ENCODE data around the gene IL21R.
"Not testable (repeated sequence)": the region's sequence is repeated elsewhere in the genome, so short reads cannot be mapped to it uniquely, and the experiment has no call there.

IL21R gene

DNA sequence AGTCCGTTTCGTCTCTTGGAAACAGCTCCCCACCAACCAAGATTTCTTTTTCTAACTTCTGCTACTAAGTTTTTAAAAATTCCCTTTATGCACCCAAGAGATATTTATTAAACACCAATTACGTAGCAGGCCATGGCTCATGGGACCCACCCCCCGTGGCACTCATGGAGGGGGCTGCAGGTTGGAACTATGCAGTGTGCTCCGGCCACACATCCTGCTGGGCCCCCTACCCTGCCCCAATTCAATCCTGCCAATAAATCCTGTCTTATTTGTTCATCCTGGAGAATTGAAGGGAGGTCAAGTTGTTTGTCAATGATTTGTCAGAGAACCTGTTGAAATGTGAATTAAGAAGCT lies 48.2 kb downstream of the IL21R start:
- H3K4me3 ChIP-seq (ENCODE audit: low read depth, low read length): no peak overlapping the region
- no peaks in the 10 kb centered on the region for H3K36me3 ChIP-seq (replicated peaks)
- DNase-seq: no peak
- TF ChIP-seq CTCF (IDR thresholded peaks at IDR 0.05; ENCODE audit: low read depth, low read length, missing control alignments): no peak
- in situ Hi-C loops (cut with HindIII; ENCODE audit: low pct_ligation_motif_present, low sequenced_read_pairs): no loop called here
- no peaks in the 10 kb centered on the region for H3K27me3 ChIP-seq (replicated peaks)
- no peak overlapping the region for H3K27ac ChIP-seq

DNA sequence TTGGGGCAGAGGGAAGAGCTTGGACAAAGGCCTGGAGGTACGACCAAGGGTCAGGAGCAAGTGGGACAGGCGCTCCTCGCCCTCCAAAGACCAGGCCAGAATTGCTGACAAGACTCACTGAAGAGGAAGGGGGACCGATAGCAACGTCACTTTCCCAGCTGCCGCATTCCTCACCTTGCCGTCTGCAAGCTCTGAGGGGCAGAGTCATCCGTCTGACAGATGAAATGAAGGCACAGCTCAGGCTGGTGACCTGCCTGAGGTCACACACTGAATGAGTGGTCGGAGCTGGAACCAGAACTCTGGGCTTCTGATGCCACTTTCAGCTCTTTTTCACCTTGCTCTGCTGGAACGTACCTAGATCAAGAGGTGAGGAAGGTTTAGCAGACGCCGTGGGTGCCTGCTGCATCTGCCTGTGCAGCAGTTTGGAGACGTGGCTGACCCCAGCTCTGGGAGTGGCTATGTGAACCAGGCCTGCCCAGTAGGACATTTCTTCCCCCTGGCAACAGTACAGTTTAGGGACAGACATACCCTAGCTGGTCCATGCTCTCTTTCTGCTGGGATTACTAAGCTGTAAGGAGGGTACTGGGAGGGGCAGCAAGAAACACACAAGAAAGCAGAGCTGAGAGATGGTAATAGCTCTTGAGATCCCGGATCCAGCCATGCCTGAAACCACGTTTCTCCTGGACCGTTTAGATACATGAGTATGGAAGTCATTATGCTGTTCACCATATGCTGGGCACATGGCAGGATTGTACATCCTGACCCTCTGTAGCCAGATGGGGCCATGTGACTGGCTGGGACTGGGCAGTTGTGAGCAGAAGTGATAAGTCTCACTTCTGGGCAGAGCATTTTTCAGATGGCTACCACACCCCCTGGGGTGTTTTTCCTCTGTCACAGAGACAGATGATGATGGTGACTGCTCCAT lies 50.9 kb downstream of the IL21R start:
- Histone ChIP-seq H3K27ac (no peak overlapping the region), H3K36me3 (replicated peaks) (no peaks in the 10 kb centered on the region), H3K4me3 (ENCODE audit: low read depth, low read length) (no peak overlapping the region), H3K27me3 (replicated peaks) (no peaks in the 10 kb centered on the region)
- DNase-seq: no peak
- in situ Hi-C loops (cut with HindIII; ENCODE audit: low pct_ligation_motif_present, low sequenced_read_pairs): no loop called here
- no peak for TF ChIP-seq CTCF (IDR thresholded peaks at IDR 0.05; ENCODE audit: low read depth, low read length, missing control alignments)

GRCh38 chr16:27453494-27453825 lies 51.5 kb downstream of the IL21R start:
- no peak for DNase-seq
- in situ Hi-C loops (cut with HindIII; ENCODE audit: low pct_ligation_motif_present, low sequenced_read_pairs): no loop called here
- Histone ChIP-seq H3K36me3 (replicated peaks) (no peaks in the 10 kb centered on the region), H3K27me3 (replicated peaks) (no peaks in the 10 kb centered on the region), H3K27ac (no peak overlapping the region), H3K4me3 (ENCODE audit: low read depth, low read length) (no peak overlapping the region)
- TF ChIP-seq CTCF (IDR thresholded peaks at IDR 0.05; ENCODE audit: low read depth, low read length, missing control alignments): no peak

GRCh38 chr16:27455700-27456099 lies 53.7 kb downstream of the IL21R start:
- no peak overlapping the region for H3K27ac ChIP-seq
- no peaks in the 10 kb centered on the region for H3K27me3 ChIP-seq (replicated peaks)
- peak; percentile 43 for DNase-seq
- no peak for TF ChIP-seq CTCF (IDR thresholded peaks at IDR 0.05; ENCODE audit: low read depth, low read length, missing control alignments)
- H3K4me3 ChIP-seq (ENCODE audit: low read depth, low read length): no peak overlapping the region
- in situ Hi-C loops (cut with HindIII; ENCODE audit: low pct_ligation_motif_present, low sequenced_read_pairs): no loop called here
- peaks cover 13% of the 10 kb centered on the region for H3K36me3 ChIP-seq (replicated peaks)

- H3K4me3 ChIP-seq (ENCODE audit: low read depth, low read length); in situ Hi-C loops (cut with HindIII; ENCODE audit: low pct_ligation_motif_present, low sequenced_read_pairs); H3K27me3 ChIP-seq (replicated peaks); H3K27ac ChIP-seq; DNase-seq: not testable (repeated sequence)
- H3K36me3 ChIP-seq (replicated peaks): peaks cover 31% of the 10 kb centered on the region
Observed at GRCh38 chr16:27457605-27457900, 55.6 kb downstream of the IL21R start.

- peaks cover 35% of the 10 kb centered on the region for H3K36me3 ChIP-seq (replicated peaks)
- DNase-seq: no peak
- H3K27me3 ChIP-seq (replicated peaks): no peaks in the 10 kb centered on the region
- no peak for TF ChIP-seq CTCF (IDR thresholded peaks at IDR 0.05; ENCODE audit: low read depth, low read length, missing control alignments)
- no peak overlapping the region for H3K27ac ChIP-seq
- H3K4me3 ChIP-seq (ENCODE audit: low read depth, low read length): no peak overlapping the region
- in situ Hi-C loops (cut with HindIII; ENCODE audit: low pct_ligation_motif_present, low sequenced_read_pairs): no loop called here
Observed at GRCh38 chr16:27458258-27458657, 56.3 kb downstream of the IL21R start.
